ENCODE results near the gene GUCY2F. TPM values are rescaled to one million over a fixed set of nuclear protein-coding genes. Genes with fewer than 3 reads are reported as not detected.

GUCY2F gene
- total RNA-seq, 6 experiments from 2014 or later = not detected

- intact Hi-C loops (cut with DNase I) = no loop called here
- DNase-seq = no peak
- no peaks in the 10 kb centered on the region for H3K4me1 ChIP-seq
- TF ChIP-seq, protein P1, sequence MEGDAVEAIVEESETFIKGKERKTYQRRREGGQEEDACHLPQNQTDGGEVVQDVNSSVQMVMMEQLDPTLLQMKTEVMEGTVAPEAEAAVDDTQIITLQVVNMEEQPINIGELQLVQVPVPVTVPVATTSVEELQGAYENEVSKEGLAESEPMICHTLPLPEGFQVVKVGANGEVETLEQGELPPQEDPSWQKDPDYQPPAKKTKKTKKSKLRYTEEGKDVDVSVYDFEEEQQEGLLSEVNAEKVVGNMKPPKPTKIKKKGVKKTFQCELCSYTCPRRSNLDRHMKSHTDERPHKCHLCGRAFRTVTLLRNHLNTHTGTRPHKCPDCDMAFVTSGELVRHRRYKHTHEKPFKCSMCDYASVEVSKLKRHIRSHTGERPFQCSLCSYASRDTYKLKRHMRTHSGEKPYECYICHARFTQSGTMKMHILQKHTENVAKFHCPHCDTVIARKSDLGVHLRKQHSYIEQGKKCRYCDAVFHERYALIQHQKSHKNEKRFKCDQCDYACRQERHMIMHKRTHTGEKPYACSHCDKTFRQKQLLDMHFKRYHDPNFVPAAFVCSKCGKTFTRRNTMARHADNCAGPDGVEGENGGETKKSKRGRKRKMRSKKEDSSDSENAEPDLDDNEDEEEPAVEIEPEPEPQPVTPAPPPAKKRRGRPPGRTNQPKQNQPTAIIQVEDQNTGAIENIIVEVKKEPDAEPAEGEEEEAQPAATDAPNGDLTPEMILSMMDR (IDR thresholded peaks at IDR 0.05) = no peak
- no peak for TF ChIP-seq POLR2A (IDR thresholded peaks at IDR 0.05)
- no peaks in the 10 kb centered on the region for H3K9me3 ChIP-seq
- WGBS (ENCODE audit: insufficient coverage, low coverage, low lambda C conversion rate, missing lambda C conversion rate) = 64% methylated on average over 2 of the region's 2 CpGs
- no peak overlapping the region for H3K4me3 ChIP-seq
- H3K36me3 ChIP-seq = no peaks in the 10 kb centered on the region
- H3K27ac ChIP-seq = no peak overlapping the region
- no peaks in the 10 kb centered on the region for H3K27me3 ChIP-seq
- no peak for ATAC-seq
Observed at GRCh38 chrX:109372716-109373115, 109.2 kb downstream of the GUCY2F start.

- Histone ChIP-seq H3K4me3 (no peak overlapping the region), H3K36me3 (no peaks in the 10 kb centered on the region), H3K27me3 (no peaks in the 10 kb centered on the region), H3K27ac (no peak overlapping the region), H3K9me3 (no peaks in the 10 kb centered on the region), H3K4me1 (no peaks in the 10 kb centered on the region)
- TF ChIP-seq, protein P1 (IDR thresholded peaks at IDR 0.05) = no peak
- no peak for TF ChIP-seq POLR2A (IDR thresholded peaks at IDR 0.05)
- WGBS (ENCODE audit: insufficient coverage, low coverage, low lambda C conversion rate, missing lambda C conversion rate) = 24% methylated on average over 1 of the region's 1 CpG
- DNase-seq = no peak
- no peak for ATAC-seq
- intact Hi-C loops (cut with DNase I) = no loop called here
Observed at GRCh38 chrX:109372291-109372690, 109.6 kb downstream of the GUCY2F start.

- DNase-seq (no peak), ATAC-seq (no peak)
- no peaks in the 10 kb centered on the region for H3K9me3 ChIP-seq
- intact Hi-C loops (cut with DNase I) = no loop called here
- 42% methylated on average over 4 of the region's 4 CpGs for WGBS (ENCODE audit: insufficient coverage, low coverage, low lambda C conversion rate, missing lambda C conversion rate)
- H3K4me3 ChIP-seq = no peak overlapping the region
- H3K27ac ChIP-seq = no peak overlapping the region
- no peaks in the 10 kb centered on the region for H3K4me1 ChIP-seq
- TF ChIP-seq POLR2A (IDR thresholded peaks at IDR 0.05) = no peak
- TF ChIP-seq, protein P1 (IDR thresholded peaks at IDR 0.05) = no peak
- H3K36me3 ChIP-seq = no peaks in the 10 kb centered on the region
- H3K27me3 ChIP-seq = no peaks in the 10 kb centered on the region
Observed at GRCh38 chrX:109362101-109362500, 119.8 kb downstream of the GUCY2F start.

DNA sequence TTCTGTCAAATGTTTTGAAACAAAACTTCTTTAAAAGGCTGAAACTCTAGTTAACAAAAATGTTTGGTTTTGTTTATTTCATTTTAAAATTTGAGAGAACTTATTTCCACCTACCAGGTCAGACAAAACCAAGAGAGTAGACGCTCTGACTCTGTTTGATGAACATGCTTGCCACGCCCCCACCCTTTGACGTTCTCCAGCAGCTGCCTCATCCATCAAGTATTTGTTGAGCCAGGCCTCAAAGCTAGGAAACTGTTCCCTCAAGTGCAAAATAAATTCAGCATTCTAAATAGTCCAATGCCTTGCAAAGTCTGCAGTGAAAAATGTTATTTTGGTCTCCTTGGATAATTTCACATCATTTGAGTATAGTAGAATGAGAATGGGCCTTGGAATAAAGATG, 121.6 kb downstream of the GUCY2F start:
- no peak overlapping the region for H3K27ac ChIP-seq
- no peak overlapping the region for H3K4me3 ChIP-seq
- no peaks in the 10 kb centered on the region for H3K27me3 ChIP-seq
- H3K4me1 ChIP-seq = no peaks in the 10 kb centered on the region
- no peaks in the 10 kb centered on the region for H3K36me3 ChIP-seq
- intact Hi-C loops (cut with DNase I) = no loop called here
- ATAC-seq (no peak), DNase-seq (no peak)
- TF ChIP-seq POLR2A (IDR thresholded peaks at IDR 0.05) = no peak
- TF ChIP-seq, protein P1 (IDR thresholded peaks at IDR 0.05) = no peak
- 49% methylated on average over 3 of the region's 3 CpGs for WGBS (ENCODE audit: insufficient coverage, low coverage, low lambda C conversion rate, missing lambda C conversion rate)
- H3K9me3 ChIP-seq = no peaks in the 10 kb centered on the region

GRCh38 chrX:109357706-109358105, 124.2 kb downstream of the GUCY2F start:
- no peak for DNase-seq
- WGBS (ENCODE audit: insufficient coverage, low coverage, low lambda C conversion rate, missing lambda C conversion rate) = 60% methylated on average over 3 of the region's 3 CpGs
- Histone ChIP-seq H3K4me1 (no peaks in the 10 kb centered on the region), H3K9me3 (no peaks in the 10 kb centered on the region), H3K27me3 (no peaks in the 10 kb centered on the region), H3K36me3 (no peaks in the 10 kb centered on the region), H3K4me3 (no peak overlapping the region), H3K27ac (no peak overlapping the region)
- ATAC-seq = no peak
- TF ChIP-seq POLR2A (IDR thresholded peaks at IDR 0.05) = no peak
- TF ChIP-seq, protein P1 (IDR thresholded peaks at IDR 0.05) = no peak
- intact Hi-C loops (cut with DNase I) = no loop called here
